OCI-LY3 (cell line): ENCODE measurements around the gene TRIO.

ENCODE experiments used
- H2AFZ ChIP-seq: fragments of 200-600, 300-600 bp; shearing (Covaris generic); 2 replicates; pipeline ENCODE4 v1.6.0; 2014; ENCODE audit warnings: antibody characterized with exemption, low read depth, low read length
- H3K27ac ChIP-seq: fragments of 200-600, 300-600 bp; sonication (generic); 2 replicates; pipeline ENCODE4 v1.5.1; 2014; ENCODE audit warnings: mild to moderate bottlenecking, low read length, moderate library complexity, mixed read lengths
- H3K27me3 ChIP-seq: fragments of 200-600, 300-600 bp; sonication (generic); 2 replicates; pipeline ENCODE4 v1.6.1; 2014; ENCODE audit warnings: low read depth, low read length, mixed read lengths
- H3K36me3 ChIP-seq: fragments of 200-600, 300-600 bp; sonication (generic); replicated peaks from 2 replicates; pipeline ENCODE3; 2014; ENCODE audit warnings: low read depth, low read length, mixed read lengths
- H3K4me1 ChIP-seq: fragments of 300-600, 200-600 bp; sonication (generic); 2 replicates; pipeline ENCODE4 v1.6.1; 2014; ENCODE audit warnings: low read length, mixed read lengths
- H3K4me2 ChIP-seq: fragments of 200-600, 300-600 bp; sonication (generic); 2 replicates; pipeline ENCODE4 v1.6.1; 2014; ENCODE audit warnings: low read length, mixed read lengths
- H3K4me3 ChIP-seq: fragments of 300-600, 200-600 bp; sonication (generic); 2 replicates; pipeline ENCODE4 v1.5.1; 2014; ENCODE audit warnings: antibody characterized with exemption, mild to moderate bottlenecking, low read length, moderate library complexity
- H3K79me2 ChIP-seq: fragments of 300-600, 200-600 bp; shearing (Covaris generic); 2 replicates; pipeline ENCODE4 v1.6.1; 2014; ENCODE audit warnings: mild to moderate bottlenecking, low read length, mixed read lengths
- H3K9ac ChIP-seq: fragments of 300-600, 200-600 bp; shearing (Covaris generic); 2 replicates; pipeline ENCODE4 v1.6.0; 2014; ENCODE audit warnings: mild to moderate bottlenecking, low read length, moderate library complexity
- H3K9me3 ChIP-seq: fragments of 200-600, 300-600 bp; shearing (Covaris generic); 2 replicates; pipeline ENCODE4 v1.6.1; 2014; ENCODE audit warnings: low read length, mixed read lengths; ENCODE audit not compliant: insufficient read depth
- H4K20me1 ChIP-seq: fragments of 200-600, 300-600 bp; sonication (generic); 2 replicates; pipeline ENCODE4 v1.6.1; 2016; ENCODE audit warnings: low read length, mixed read lengths; ENCODE audit not compliant: insufficient read depth
- EZH2phosphoT487 ChIP-seq: fragments of 200-600 bp; shearing (Covaris generic); IDR thresholded peaks from 2 replicates; pipeline ENCODE4 v1.6.1; 2018; ENCODE audit warnings: antibody characterized with exemption, mixed run types, low read depth
- TF ChIP-seq, protein P1 (sequence below): fragments of 200-600, 300-600 bp; sonication (generic); IDR thresholded peaks from 2 replicates; pipeline ENCODE4 v1.5.1; 2014; ENCODE audit warnings: antibody characterized with exemption, low read length, low read depth

TRIO gene

DNA sequence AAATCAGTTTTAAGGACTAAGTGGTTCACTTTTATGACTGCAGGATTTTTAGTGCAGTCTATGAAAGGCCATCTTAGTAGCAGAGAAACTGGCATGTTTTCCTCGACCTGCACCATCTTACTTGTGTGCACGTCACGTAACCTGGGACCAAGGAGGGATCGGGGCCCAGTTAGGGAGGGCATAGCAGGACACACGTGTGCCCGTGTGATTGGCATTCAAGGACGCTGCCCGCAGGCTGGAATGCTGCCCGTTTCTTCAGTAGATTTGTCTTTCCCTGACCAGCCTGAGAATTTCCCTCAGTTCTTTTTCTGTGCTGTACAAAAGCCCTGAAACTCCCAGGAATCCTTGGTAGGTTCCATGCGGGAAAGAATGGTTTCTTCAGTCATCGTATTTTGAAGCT lies 196.3 kb downstream of the TRIO start:
- Histone ChIP-seq H3K9me3 (no peaks in the 10 kb centered on the region), H3K36me3 (no peaks in the 10 kb centered on the region), H4K20me1 (no peaks in the 10 kb centered on the region), H3K9ac (no peak overlapping the region), H3K27me3 (peaks cover 5% of the 10 kb centered on the region; the same call in 1 of the 2 replicates), H3K79me2 (no peaks in the 10 kb centered on the region), H3K4me3 (no peak overlapping the region), H2AFZ (no peak overlapping the region), H3K27ac (no peak overlapping the region), H3K4me1 (peaks cover 15% of the 10 kb centered on the region), H3K4me2 (no peak overlapping the region)
- TF ChIP-seq, protein P1, sequence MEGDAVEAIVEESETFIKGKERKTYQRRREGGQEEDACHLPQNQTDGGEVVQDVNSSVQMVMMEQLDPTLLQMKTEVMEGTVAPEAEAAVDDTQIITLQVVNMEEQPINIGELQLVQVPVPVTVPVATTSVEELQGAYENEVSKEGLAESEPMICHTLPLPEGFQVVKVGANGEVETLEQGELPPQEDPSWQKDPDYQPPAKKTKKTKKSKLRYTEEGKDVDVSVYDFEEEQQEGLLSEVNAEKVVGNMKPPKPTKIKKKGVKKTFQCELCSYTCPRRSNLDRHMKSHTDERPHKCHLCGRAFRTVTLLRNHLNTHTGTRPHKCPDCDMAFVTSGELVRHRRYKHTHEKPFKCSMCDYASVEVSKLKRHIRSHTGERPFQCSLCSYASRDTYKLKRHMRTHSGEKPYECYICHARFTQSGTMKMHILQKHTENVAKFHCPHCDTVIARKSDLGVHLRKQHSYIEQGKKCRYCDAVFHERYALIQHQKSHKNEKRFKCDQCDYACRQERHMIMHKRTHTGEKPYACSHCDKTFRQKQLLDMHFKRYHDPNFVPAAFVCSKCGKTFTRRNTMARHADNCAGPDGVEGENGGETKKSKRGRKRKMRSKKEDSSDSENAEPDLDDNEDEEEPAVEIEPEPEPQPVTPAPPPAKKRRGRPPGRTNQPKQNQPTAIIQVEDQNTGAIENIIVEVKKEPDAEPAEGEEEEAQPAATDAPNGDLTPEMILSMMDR: no peak
- TF ChIP-seq EZH2phosphoT487: no peak

DNA sequence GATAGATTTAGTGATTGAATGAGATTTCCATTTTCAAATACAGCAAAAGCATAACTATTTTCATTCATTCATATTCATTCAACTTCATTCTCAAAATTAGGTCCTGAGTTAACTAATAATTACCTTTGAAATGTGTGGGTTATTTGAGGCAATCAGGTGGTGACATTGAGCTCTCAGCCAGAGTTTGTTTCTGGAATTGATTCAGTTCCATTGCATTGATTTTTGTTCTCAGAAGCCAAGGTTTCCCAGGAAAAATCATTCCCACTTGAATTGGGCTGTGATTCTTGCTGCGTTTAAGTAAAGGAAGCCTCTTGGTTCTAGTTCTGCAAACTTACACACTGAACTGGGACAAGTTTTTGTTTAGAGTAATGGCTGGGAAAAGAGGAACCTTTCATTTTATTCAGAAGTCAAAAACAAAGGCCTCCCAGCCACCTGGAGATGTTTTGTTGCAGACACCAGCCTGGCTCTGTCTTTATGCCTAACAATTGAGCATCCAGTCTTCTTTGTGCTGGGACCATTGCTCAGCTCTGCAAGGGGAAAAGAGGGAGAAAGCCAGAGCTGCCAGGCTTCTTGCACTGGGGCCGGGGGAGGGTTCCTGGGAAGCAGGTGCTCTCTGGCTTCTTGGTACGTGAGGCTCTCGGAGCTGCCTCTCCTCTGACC lies 198.6 kb downstream of the TRIO start:
- Histone ChIP-seq H3K36me3 (no peaks in the 10 kb centered on the region), H3K9me3 (no peaks in the 10 kb centered on the region), H4K20me1 (no peaks in the 10 kb centered on the region), H3K4me3 (peak overlapping the region; percentile 19; the same call in 1 of the 2 replicates), H3K9ac (peak overlapping the region; percentile 21; the same call in 1 of the 2 replicates), H2AFZ (0 out of 2 replicates have a peak overlapping the region, but pooled peaks have one; percentile 81), H3K27ac (no peak overlapping the region), H3K4me2 (peak overlapping the region; percentile 62), H3K27me3 (peaks cover 5% of the 10 kb centered on the region; the same call in 1 of the 2 replicates), H3K79me2 (no peaks in the 10 kb centered on the region), H3K4me1 (peaks cover 15% of the 10 kb centered on the region)
- TF ChIP-seq EZH2phosphoT487: no peak
- TF ChIP-seq, protein P1: no peak

DNA sequence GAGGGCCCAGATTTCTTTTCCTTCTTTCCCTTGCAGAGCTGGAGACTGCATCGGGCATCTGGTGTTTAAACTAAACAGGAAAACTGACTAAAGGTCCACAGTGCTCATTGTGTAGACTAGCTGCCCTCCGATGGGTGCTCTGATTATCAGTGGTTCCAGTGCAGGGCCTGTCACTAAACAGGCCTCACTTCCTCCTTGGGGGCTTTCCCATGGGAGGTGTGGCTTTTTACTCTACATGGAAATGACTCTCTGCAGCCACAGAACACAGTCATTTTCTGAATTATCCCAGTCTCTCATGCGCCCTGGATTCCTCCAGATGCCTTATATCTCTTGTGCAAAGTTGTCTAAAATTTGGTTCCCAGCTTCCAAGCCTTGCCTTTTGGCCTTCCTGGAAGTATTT lies 199.2 kb downstream of the TRIO start:
- peak overlapping the region; percentile 33; the same call in 1 of the 2 replicates for H3K4me3 ChIP-seq
- H3K9me3 ChIP-seq: no peaks in the 10 kb centered on the region
- no peaks in the 10 kb centered on the region for H3K36me3 ChIP-seq
- H3K4me2 ChIP-seq: peak overlapping the region; percentile 62
- H3K79me2 ChIP-seq: no peaks in the 10 kb centered on the region
- H3K9ac ChIP-seq: peak overlapping the region; percentile 21; the same call in 1 of the 2 replicates
- TF ChIP-seq EZH2phosphoT487: no peak
- TF ChIP-seq, protein P1: no peak
- H3K4me1 ChIP-seq: peaks cover 15% of the 10 kb centered on the region
- H4K20me1 ChIP-seq: no peaks in the 10 kb centered on the region
- H3K27me3 ChIP-seq: peaks cover 5% of the 10 kb centered on the region; the same call in 1 of the 2 replicates
- H3K27ac ChIP-seq: no peak overlapping the region
- H2AFZ ChIP-seq: peak overlapping the region; percentile 81; the same call in 1 of the 2 replicates

DNA sequence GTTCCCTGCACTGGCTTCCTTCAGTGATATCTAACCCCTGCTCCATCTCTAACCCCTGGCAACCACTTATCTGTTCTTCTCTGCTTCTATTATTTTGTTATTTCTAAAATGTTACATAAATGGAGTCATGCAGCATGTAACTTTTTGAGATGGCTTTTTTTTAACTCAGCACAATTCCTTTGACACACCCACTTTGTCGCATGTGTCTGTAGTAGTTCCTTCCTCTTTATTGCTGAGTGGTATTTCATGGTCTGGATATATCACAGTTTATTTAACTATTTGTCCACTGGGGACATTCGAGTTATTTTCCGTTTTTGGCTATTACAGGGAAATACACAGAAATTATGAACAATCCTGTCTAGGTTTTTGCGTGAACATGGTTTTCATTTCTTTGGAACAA lies 200.2 kb downstream of the TRIO start:
- TF ChIP-seq, protein P1: no peak
- no peak for TF ChIP-seq EZH2phosphoT487
- Histone ChIP-seq H3K4me2 (no peak overlapping the region), H2AFZ (no peak overlapping the region), H3K79me2 (no peaks in the 10 kb centered on the region), H3K27ac (no peak overlapping the region), H4K20me1 (no peaks in the 10 kb centered on the region), H3K4me3 (no peak overlapping the region), H3K27me3 (peaks cover 5% of the 10 kb centered on the region; the same call in 1 of the 2 replicates), H3K4me1 (peaks cover 15% of the 10 kb centered on the region), H3K36me3 (no peaks in the 10 kb centered on the region), H3K9me3 (no peaks in the 10 kb centered on the region), H3K9ac (no peak overlapping the region)
